GM21360 (cell line): Measurements from ENCODE around the gene MBD5.

Experiments used
- ATAC-seq: cut with Tn5 transposase; IDR thresholded peaks from one replicate; pipeline ENCODE4 v1.9.1; 2021; ENCODE audit warnings: mild to moderate bottlenecking, moderate library complexity; ENCODE audit not compliant: unreplicated experiment

The MBD5 gene

GRCh38 chr2:148450531-148450930 lies 429.6 kb downstream of the MBD5 start:
- no peak for ATAC-seq

DNA sequence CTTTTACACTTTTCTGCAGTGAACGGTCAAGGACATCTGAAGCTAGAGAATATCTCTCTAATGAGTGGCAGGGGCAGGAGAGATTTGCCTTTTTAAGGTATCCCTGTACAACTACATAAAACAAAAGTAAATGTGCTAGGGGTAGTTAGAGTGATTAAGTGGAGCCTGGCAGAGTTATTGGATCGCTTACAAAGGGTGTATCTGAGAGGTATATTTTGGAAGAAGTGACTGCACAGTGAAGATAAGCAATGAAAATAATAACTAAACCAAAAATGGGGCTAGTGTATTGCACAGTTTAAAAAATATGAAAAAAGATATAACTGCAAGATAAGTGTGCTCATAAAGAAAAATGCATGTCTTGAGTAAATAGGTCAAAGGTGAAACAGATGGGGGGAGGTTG lies 430.2 kb downstream of the MBD5 start:
- no peak for ATAC-seq

- no peak for ATAC-seq
These were observed 434.9 kb downstream of the MBD5 start for GRCh38 chr2:148455791-148456190.

- no peak for ATAC-seq
These were observed 437.3 kb downstream of the MBD5 start for GRCh38 chr2:148458171-148458570.

DNA sequence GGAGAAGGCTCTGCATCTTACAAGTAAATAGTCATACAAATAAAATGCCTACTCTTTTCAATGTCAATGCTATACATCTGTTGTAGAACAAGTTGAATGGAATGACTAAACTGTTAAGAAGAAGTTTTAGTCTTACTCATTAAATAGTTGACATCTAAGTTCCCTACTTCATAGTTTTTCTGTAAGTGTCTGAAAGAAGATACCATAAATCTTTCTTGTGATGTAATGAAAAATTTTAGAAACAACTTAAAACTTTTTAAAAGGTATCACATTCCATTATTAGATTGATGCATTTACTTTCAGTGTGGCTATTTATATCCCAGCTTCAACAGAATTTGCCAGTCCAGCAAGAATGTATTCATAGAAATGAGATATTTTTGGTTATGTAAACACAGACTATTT lies 438.5 kb downstream of the MBD5 start:
- ATAC-seq = no peak

DNA sequence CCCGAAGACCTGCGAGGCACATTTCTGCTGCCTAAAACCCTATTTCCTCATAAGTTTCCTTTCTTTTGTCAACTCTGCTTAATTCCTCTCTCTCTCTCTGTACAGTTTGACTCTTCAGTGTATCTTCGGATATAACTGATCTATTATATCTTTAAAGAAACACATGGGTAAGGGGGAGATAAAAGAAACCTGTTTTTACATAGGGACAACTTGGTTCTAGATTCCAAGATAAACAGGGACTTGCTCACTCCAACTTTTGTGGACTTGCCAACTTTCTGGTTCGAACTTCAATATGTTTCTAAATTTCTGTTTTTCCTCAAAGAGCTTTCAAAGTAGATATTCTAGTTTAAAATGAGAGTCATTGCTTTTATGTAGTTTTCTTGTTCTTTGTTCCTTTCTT lies 441.0 kb downstream of the MBD5 start:
- no peak for ATAC-seq

DNA sequence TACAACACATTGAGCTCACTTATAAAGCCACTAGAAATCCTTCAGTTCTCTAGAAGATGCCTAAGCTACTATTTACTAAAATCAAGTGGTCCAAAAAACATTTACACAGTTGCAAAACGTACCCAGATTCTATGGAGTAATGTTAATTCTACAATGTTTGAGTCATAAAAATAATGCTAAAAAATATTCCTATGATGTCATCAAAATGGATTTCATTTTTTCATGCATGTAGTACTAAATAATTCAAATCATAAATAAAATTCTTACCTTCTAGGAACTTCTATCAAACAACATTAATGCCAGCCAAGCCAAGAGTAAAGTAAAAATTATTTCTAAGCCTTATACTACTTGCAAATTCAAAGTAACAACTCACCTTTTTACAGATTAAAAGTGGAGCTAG lies 454.7 kb downstream of the MBD5 start:
- ATAC-seq = no peak

DNA sequence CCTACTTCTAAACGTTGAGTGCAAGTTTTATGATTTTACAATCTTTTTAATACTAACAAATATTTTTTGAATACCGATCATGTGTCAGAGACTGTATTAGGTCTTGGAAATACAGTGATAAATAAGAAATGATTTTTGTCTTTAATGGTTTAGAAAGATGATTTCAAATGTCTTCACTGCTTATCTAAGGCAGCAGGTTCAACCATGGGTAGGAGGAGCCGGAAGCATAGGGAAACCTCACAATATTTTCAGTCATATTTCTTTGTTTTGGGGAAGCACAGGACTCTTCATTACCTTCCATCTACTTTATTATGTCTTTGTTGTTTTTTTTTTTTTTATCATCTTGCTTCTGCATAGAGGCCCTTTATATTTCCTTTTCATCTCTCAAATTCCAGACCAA lies 458.5 kb downstream of the MBD5 start:
- ATAC-seq = no peak

DNA sequence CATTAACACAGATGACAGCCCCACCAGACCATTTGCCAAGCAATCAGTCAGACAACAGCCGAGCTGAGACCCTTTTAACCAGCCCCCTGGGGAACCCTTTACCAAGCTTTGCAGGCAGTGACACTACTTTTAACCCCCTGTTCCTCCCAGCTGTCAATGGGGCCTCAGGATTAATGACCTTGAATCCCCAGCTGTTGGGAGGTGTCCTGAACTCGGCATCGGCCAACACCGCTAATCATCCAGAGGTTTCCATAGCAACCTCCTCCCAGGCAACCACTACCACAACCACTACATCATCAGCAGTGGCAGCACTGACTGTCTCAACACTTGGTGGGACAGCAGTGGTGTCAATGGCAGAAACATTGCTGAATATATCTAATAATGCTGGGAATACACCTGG lies 462.8 kb downstream of the MBD5 start:
- no peak for ATAC-seq

GRCh38 chr2:148484066-148484465 lies 463.2 kb downstream of the MBD5 start:
- no peak for ATAC-seq

- ATAC-seq = no peak
These were observed 465.8 kb downstream of the MBD5 start for GRCh38 chr2:148486655-148487054.

GRCh38 chr2:148487439-148487838 lies 466.5 kb downstream of the MBD5 start:
- ATAC-seq = no peak

DNA sequence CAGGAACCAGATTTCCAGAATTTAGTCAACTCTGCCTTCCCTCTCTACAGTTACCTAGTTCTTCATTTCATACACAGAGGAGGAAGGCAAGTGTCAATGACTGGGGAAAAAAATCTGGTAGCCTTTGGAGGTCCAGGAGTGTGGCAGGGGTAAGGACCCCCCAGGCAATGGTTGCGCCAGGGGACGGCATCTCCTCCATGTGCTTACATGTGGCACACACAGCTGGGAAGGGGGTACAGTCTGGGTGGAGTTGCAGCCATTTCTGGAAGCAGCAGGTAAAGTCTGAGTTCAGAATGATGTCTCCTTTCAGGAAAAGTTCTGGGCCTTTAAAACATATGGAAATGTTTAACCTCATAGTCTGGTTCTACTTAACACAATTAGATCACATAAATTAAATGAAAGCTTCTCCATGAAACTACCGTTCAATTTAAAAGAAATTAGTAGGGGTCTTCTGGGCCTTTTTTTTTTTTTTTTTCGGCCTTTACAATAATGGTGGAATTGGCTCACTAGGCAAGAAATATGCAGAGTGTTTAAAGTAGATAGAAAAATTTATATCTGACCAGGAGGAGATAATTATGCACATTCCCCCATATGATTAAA lies 470.0 kb downstream of the MBD5 start:
- ATAC-seq = no peak

GRCh38 chr2:148493822-148494563 lies 473.1 kb downstream of the MBD5 start:
- peak; percentile 50 for ATAC-seq

DNA sequence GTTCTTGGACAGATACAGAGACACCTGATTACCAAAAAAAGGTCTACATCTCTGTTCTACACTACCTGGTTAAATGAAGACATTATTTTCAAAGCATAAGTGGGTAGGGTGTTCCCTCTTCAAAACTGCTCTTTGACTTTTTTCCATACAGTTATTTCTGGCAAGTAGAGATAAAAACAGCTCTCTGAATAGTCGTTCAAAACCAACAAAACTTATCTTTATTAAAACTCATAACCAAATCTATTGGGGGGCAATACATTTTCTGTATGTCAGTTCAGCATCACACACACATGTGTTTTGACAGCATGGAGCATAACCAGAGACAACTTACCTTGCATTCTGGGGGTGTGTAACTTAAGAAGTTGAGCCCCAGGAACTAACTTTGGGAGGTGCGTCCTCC lies 474.7 kb downstream of the MBD5 start:
- no peak for ATAC-seq

DNA sequence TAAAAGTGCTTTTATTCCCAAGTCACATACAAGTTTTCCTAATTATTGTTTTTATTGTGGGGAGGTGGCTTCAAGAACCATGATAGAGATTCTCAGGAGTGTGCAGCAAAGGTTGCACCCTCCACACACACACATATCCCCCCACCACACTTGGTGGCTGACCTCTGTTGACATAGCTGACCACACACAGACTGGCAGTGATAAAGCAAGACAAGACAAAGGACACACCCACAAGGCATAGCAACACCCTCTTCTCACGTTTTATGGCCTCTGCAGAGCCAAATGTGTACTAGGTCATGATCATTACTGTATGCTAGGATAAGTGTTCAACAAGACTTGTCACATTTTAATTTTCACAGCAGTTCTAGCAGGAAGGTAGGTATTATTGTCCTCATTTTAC lies 480.7 kb downstream of the MBD5 start:
- no peak for ATAC-seq

DNA sequence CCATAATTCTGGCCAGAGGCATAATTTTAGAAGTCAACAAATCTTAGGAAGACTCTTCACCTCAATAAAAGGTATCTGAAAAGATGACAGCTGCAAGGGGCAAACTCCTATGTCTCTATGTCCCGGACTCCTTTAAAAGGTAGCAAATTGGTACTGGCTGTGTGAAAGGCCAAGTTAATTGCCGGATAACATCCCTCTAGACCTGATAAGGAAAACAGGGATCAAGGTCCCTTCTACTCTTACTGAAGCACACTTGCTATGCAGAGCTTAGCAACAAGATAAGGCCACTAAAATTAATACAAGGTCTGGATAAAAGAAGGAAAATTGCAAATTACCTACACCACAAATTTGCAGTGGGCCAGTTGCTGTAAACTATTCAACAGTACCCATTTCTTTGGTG lies 482.6 kb downstream of the MBD5 start:
- no peak for ATAC-seq

DNA sequence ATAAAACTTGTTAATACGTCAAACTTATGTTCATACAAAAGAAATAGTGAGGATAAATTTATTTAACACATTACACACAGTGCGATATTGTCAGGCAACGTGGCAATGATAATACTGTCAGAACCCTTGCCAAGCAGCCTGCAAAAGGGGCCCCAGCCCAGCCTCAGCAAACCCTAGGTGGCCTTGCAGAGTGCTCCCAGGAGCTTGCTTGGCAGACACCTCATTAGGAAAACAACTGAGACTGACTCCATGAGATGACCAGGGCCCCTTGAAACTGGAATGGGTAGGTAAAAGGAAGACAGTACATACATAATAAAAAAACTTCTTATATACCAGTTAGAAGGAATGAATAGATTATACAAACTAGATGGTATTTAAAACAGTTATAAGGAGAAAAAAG lies 487.1 kb downstream of the MBD5 start:
- ATAC-seq = no peak

DNA sequence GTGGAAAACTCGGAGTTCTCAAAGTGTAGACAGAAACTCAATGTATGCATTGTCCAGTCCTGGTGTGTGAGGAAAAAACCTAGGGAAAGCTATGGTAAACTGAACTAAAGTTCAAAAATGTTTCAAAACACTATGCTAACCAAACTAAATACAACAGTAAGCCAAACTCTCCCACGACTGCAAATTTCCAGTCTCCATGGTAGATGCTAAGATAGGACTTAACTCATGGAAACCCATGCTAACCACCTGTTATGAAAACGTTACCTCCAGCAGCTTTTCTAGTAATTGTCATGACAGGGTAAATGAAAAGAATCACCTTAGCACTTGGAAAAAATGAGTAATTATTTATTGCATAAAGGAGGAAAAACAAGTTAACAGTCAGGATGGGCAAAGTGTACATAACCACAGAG lies 488.0 kb downstream of the MBD5 start:
- ATAC-seq = no peak

DNA sequence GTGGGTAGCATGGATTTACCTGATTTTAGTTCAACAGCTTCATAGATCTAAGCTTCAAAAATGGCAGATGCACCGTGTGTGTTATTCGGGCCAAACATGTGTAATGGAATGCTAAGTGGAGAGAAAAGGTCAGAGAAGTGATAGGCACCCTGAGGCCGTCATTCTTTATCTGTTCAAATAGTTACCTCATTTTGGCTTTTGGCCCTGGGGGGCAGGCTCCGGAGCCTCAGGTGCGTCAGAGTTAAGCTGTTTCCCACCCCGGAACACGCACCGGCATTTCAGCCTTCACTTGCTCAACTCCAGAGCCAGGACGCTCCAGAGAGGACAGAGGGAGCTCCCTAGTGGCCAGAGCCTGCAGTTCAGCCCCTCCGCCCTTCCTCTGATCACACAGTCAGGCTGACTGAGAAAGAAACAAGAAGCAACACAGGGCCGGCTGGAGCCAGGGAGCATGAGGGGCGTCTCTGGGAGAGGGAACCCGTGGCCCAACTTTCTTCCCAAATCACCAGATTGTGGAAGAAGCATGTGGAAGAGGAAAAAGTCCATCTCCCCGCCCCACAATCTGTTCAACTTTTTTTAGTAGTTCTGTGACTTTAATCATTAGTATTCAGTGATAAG lies 488.5 kb downstream of the MBD5 start:
- peak; percentile 100 for ATAC-seq

DNA sequence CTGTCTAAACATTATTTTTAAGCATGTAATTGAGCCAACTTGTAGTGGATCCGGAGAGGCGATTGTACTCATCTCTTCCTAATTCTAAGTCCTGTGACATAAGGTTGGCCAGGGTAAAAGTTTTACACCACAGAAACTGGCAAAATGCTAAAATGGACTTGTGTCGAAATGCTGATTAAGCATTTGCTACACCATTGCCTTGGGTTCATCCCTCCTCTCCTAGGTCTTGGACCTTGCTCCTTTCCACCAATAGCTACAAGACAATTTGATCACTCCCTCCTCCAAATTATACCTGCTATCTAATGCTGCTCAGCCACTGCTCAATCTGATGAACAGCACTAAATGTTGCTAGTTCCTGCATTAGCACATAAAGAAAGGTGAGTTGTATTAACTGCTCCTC lies 491.0 kb downstream of the MBD5 start:
- no peak for ATAC-seq

DNA sequence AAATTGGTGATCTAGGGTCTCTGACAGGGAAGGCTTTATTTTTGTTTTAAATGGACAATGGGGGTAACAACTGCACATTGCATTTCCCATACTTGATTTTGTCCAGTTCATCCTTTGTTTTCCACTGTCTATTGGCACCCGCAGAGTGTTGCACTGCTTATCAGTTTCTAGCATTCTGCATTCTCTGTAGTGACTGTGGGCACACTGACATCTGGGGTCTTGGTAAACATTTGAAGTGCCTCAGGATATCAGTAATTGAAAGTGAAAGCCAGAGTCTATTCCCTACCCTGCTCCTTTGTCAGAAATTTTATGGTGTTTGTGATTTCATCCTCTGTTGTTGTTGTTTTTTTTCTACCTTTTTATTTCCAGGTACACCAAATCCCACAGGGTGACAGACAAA lies 491.6 kb downstream of the MBD5 start:
- no peak for ATAC-seq
